ENCODE results near the gene PNO1. TPM values are rescaled to one million over a fixed set of nuclear protein-coding genes. Genes with fewer than 3 reads are reported as not detected.

PNO1 gene
- total and polyA plus RNA-seq, 9 of the 15 experiments (the other 6 are each of a cell fraction or from before 2014, with no cell fraction given): 11.8 to 81.7 (median 41.1) TPM

GRCh38 chr2:68157402-68158133 lies at the start of gene PNO1 (continued):
- TF ChIP-seq MCM7 (IDR thresholded peaks at IDR 0.05): no peak; a peak in 1 of 4 replicates
- TF ChIP-seq IFI16 (CRISPR knock-in tag; IDR thresholded peaks at IDR 0.05): no peak
- 0 out of 2 replicates have a peak, but pooled peaks have one; percentile 28 for TF ChIP-seq SMAD4 (CRISPR knock-in tag; conservative IDR thresholded peaks at IDR 0.05)
- TF ChIP-seq TEAD1 (CRISPR knock-in tag; IDR thresholded peaks at IDR 0.05): peak; percentile 81
- peak; percentile 98 for TF ChIP-seq NFE2 (IDR thresholded peaks at IDR 0.05; ENCODE audit: low read depth)
- peak; percentile 45; the same call in 1 of the 2 replicates for TF ChIP-seq ETV5 (CRISPR knock-in tag; IDR thresholded peaks at IDR 0.05; ENCODE audit: low read depth)
- TF ChIP-seq ZNF507 (tag; conservative IDR thresholded peaks at IDR 0.05): no peak
- peak; percentile 82 for TF ChIP-seq ZFX (CRISPR knock-in tag; IDR thresholded peaks at IDR 0.05)
- TF ChIP-seq POLR3G (IDR thresholded peaks at IDR 0.05; ENCODE audit: extremely low read depth, insufficient read length, insufficient replicate concordance): no peak
- peak; percentile 84; the same call in 1 of the 2 replicates for TF ChIP-seq XRCC5 (IDR thresholded peaks at IDR 0.05; ENCODE audit: low read depth, low read length)
- peak; percentile 82 for TF ChIP-seq FOXJ2 (tag; IDR thresholded peaks at IDR 0.05)
- peak; percentile 66 for TF ChIP-seq ELF1 (tag; IDR thresholded peaks at IDR 0.05)
- peak; percentile 86 for TF ChIP-seq TEAD2 (tag; IDR thresholded peaks at IDR 0.05)
- peak; percentile 80 for TF ChIP-seq MGA (IDR thresholded peaks at IDR 0.05)
- peak; percentile 99 for TF ChIP-seq MTA3 (IDR thresholded peaks at IDR 0.05; ENCODE audit: borderline replicate concordance)
- peak; percentile 37; the same call in 1 of the 2 replicates for TF ChIP-seq GABPB1 (CRISPR knock-in tag; IDR thresholded peaks at IDR 0.05)
- TF ChIP-seq EP400 (IDR thresholded peaks at IDR 0.05): peak; percentile 98
- no peak for TF ChIP-seq KDM2B (CRISPR knock-in tag; IDR thresholded peaks at IDR 0.05)
- no peak for TF ChIP-seq ZBED1 (IDR thresholded peaks at IDR 0.05)
